Measurements from ENCODE around the gene DYRK3.

DYRK3 gene

DNA sequence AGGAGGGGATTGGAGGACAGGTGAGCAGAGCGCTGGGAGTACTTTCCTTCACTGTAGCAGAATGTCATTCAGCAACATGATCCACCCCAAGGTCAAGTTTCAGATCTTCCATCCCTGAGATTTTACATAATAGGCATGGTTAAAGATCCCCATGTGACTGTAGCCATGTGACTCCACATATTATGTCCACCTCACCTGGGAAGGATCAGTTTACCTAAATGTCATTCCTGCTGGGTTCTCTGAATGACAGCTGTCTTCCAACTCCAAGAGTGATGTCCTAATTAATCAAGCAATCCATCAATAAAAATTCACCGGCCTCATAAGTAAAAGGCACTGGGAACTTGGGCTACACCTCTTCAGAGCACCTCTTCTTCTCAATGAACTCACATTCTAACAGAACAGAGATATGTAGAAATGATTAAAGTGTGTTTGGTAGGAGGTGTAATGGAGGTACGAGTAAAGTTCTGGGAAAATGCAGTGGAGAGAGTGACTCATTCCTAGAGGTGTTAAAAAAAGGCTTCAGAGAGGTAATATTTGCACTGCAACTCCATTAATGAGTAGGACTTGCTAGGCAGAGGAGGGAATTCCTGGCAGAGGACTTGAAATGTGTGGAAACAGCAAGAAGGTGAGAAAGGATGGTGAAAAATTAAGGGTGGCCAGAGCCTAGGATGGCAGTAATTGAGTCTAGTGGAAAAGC, 27.2 kb downstream of the DYRK3 start:
- no peak for DNase-seq

DNA sequence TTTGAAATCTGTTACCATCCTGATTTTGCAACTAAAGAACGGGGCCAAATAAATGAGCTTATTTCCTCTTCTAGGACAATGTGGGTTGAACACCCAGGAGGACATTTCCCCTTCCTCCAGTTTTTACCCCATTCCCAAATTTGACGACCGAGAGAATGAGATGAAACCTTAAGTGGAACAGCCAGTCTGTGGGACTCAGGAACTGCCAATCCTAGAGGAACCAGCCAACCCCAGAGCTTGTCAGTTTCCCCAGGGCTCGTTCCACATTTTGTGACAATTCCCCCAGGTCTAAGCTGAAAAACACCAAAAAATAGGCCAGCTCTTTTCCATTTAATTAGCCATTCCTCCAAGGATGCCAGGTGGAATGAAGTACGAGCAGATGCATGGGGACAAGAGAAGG, 28.0 kb downstream of the DYRK3 start:
- no peak for DNase-seq

DNA sequence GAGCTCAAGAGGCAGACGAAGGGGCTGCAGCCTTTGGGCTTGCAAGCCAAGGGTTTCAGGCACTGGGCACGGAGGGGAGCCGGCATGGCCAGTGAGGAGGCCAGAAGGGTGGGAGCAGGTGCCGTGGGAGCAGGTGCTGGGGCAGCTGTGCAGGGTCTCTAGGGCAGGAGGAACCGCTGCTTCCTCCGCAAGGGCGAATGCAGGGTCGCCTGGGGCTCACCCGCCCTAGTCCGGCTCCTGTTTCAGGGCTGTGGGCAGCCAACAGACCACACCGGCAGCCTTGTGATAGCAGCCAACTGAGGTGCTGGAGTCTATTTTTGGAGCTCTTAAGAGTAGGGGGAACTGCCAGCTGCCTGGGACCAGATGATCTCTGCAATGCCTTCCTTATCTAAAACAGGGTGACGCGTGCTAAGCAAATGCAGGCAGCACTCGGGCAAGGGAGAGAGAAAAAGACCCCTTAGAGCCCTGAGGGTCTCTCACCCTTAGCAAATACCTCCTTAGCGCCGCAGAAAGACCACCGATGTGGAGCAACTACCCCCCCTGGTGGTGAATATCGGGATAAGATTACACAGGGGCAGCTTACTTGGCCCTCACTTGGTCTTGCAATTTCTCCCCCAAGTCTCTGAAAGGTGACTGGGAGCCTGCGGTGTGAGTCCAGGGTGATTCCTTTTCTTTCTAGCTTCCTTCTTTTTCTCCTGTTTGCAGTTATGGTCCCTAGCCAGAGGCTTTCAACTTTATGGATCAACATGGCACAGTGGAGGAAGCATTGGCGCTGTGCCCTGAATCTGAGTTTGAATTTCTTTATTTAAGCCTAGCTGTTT, 28.7 kb downstream of the DYRK3 start:
- peak; percentile 17 for DNase-seq

DNA sequence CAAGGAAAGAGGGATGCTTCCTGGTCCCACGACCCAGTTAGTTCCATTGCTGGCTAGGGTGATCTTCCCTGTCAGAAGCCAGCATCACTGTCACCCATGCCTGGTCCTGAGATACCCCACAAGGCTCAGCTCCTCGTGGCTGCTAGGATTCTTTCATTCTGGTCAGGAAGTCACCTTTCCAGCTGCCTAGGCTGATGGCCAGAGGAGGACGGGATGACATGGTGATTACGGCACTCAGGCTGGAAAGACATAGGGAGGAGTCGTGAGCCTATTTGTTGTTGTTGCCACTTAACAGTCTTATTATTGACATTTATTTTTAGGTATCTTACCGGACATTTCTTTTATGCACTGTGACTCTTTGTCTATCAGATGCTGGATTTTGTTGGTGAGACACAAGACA, 29.4 kb downstream of the DYRK3 start:
- no peak for DNase-seq

- DNase-seq, result no peak
Observed at GRCh38 chr1:206666031-206666561, 30.8 kb downstream of the DYRK3 start.

DNA sequence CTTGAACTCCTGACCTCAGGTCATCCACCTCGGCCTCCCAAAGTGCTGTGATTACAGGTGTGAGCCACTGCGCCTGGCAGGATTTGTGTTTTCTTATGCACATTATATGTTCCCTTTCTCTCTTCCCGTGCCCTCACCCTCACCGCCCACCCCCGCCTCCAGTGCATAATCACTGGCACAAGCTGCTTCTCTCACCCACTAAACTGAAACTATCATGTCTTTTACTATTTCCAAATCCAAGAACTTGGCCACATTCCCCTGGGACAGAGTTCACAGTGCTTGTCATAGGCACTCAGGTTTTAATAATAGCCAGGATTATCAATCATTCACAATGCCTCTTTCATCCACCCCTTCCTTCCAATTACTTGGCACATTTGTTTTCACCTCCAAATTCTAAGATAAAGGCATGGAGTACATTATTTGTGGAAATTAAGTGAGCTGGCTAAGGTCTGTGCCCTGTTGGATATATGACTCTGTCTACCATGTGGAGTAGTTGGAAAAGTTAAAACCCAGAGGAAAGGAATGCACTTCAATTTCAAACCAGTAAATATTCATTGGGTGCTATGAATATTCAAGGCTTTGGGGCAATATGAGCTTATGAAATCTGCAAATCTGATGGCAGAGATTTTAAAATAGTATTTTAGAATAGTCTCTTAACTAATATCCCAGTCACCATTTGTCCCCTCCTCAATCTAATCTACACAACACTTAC, 31.8 kb downstream of the DYRK3 start:
- no peak for DNase-seq

- no peak for DNase-seq
Observed at GRCh38 chr1:206668351-206668750, 33.0 kb downstream of the DYRK3 start.

- DNase-seq, result no peak
Observed at GRCh38 chr1:206668874-206669410, 33.6 kb downstream of the DYRK3 start.

- no peak for DNase-seq
Observed at GRCh38 chr1:206672011-206672688, 36.8 kb downstream of the DYRK3 start.

DNA sequence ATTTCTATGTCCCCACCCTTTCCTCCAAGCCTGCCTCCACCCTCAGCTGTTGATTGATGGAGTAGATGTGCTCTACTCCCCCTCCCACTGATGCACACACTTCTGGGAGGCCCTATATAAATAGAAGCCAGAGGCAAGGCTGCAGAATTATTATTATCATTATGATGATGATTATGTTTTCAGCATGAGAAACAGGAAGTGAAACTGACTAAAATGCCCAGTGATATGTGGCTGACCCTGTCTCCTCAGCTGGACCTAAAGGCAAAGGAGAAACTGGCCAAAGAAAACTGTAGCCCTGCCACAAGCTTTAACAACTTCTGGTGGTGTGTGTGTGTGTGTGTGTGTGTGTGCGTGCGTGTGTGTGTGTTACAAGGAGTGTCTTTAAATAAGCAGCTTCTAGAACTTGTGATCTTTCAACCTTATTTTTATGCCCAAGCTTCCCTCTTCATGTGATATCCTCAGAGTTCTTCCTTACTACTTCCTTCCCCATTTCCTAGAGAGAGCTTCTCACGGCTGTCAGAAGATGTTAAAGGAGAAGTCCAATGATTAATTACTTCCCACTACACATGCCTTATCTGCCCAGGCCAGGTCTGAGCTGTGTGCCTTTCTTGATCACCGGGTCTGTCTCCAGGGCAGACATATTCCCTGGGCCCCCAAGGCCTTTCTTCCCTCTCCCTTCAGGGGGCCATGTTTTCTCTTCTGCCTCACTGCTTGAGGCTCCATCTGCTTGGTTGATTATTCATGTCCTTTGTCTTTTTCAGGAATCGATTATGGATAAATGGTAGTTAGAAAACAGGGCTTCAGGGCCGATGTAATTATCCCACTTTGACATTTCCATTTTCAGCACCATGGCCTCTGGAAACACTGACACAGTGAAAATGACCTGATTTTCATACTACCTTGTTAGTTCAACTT, 37.8 kb downstream of the DYRK3 start:
- DNase-seq, result no peak

DNA sequence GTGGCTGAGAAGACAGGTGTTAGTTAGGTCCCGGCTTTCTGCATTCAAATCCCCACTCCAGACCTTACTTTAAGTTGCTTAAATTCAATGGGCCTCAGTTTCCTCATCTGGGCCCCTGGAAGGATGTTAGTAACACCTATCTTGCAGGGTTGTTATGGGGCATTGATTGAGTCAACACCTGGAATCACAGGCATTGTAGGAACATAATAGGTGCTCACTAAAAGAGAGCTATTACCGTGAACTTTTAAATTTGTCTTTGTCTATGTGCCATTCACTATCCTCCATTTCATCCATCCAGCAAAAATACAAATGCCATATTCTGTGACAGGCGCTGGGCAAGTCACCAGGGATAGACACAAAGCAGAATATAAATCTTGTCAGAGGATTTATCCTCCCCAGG, 38.9 kb downstream of the DYRK3 start:
- DNase-seq, result no peak

DNA sequence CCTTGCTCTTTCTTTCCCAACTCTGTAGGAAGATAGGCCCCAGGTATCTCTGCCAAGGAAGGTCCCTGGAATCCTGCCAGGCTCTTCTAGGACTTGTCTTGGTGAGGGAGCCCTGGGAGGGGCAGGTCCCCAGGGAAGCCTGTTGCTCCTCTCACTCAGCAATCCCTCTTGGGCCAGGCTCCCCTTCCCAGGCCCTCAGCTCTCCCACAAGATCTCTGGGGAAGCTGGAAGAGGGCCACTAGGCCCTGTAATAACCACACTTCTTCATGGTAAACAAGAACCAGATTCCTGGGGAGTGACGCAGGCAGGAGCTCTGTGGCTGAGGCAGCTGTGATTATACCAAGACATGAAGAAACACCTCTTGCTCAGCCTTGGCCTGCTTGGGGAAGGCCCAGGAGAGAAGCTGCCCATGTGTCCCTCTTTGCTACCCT, 39.4 kb downstream of the DYRK3 start:
- DNase-seq, result no peak

GRCh38 chr1:206676499-206676898, 41.2 kb downstream of the DYRK3 start:
- DNase-seq, result no peak

DNA sequence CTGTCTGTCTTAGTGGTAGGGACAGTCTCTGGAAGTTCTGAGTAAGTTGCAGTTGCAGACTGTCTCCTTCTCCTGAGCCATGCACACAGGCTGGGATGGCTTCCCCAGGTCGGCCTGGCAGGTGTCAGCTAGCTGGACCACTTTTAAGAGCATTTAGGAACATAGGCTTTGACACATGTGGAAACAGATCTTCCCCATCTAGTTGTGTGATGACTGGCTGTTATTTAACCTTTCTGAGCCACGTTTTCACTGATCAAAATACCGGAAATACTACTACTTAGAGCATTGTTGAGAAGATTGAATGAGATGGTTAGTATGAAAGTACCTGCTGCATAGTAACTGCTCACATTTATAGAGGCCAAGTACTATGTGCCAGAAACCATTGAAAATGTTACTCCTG, 43.2 kb downstream of the DYRK3 start:
- DNase-seq, result no peak

DNA sequence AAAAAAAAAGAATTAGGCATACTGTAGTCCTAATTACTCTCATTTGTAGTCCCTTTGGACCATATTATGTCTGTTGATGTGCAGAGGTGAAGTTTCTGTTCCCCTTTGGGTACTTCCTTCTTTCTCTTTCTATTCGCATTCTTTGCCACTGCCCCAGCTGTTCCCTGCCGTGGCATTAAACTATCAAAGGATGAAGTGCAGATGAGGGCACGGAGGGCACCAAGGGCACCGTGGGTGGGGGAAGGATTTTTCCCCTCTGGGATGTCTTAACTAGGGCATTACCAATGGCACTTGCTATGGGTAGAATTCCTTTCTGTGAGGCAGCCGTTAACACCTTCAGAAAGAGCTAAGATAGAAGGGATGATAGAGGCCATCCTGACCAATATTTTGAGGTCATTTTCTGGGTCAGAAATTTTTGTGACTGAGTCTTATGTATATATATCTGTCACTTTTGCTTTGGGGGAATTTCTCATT, 44.4 kb downstream of the DYRK3 start:
- DNase-seq, result no peak

DNA sequence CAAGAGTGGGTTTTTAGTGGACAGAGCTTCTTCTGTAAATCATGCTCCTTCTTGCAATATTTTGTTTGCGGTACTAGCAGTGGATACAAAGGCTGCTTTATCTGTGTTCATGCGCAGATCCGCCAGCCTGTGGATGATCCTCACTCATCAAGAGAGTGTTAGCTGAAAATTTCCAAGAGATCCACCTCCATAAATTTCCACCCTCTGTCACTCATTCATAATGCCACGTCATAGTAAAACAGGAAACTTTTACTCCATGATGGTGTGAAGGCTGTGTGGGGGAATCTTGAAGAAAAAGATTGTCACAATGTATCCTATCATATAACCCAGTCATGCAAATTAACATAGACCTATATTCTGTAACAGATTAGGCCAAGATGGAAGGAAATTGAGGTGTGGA, 44.9 kb downstream of the DYRK3 start:
- no peak for DNase-seq

DNA sequence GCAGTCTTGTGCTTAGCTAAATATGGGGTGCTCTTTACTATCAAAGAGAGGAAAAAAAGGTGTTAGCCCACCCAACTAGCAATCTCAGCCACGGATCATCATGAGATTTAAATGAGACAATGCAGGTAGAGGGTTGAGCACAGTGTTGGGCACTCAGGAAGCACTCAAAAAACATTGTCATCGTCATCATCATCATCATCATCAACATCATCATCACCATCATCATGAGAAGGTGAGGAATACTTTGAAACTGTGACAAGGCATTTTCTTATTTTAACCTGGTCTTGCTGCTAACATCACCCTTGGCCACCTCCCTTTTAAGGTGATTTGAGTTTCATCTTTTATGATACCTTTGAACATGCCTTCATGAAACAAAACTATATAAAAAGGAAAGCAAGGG, 46.0 kb downstream of the DYRK3 start:
- no peak for DNase-seq

GRCh38 chr1:206682111-206682510, 46.8 kb downstream of the DYRK3 start:
- DNase-seq, result no peak

GRCh38 chr1:206683313-206683712, 48.0 kb downstream of the DYRK3 start:
- no peak for DNase-seq

DNA sequence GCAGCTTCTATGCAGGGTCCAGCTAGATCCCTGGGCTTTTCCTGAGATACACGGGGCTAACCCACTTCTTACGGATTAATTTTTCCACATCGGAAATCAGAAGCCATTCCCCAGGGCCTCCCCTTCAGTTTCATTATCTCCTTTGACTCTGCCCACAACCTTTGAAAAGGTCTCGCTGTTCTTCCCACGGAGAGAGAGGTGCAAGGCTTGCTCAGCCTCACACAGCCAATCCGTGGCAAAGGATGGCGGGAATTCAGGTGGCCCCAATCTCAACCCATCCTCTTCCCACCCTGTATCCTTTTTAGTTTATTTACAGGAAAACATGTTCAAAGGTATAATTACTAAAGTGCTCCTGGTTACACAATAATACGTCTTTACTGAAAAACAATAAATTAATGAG, 48.7 kb downstream of the DYRK3 start:
- DNase-seq, result no peak

All from NCI-H526 treated with DMSO at 0.1 percent for 48 hours (cell line).